Neural cell (in vitro differentiated cells): Measurements from ENCODE around the gene LYPD6B.

Experiments used
- CTCF ChIP-seq: fragments of 450-650 bp; IDR thresholded peaks from 2 replicates; pipeline ENCODE4 v1.5.1; 2014; ENCODE audit warnings: antibody characterized with exemption, mild to moderate bottlenecking, moderate library complexity; ENCODE audit not compliant: poor library complexity, severe bottlenecking
- EP300 ChIP-seq: fragments of 450-650 bp; conservative IDR thresholded peaks from 2 replicates; pipeline ENCODE4 v1.6.1; 2014; ENCODE audit warnings: antibody characterized with exemption, mild to moderate bottlenecking, moderate library complexity; ENCODE audit not compliant: poor library complexity, severe bottlenecking
- EZH2 ChIP-seq: fragments of 200-600, 300-800 bp; shearing (Covaris generic), sonication (generic); IDR thresholded peaks from 2 replicates; pipeline ENCODE4 v1.6.1; 2014; ENCODE audit warnings: antibody characterized with exemption, low read length, borderline replicate concordance, mild to moderate bottlenecking; ENCODE audit not compliant: insufficient read depth, poor library complexity, severe bottlenecking
- POLR2AphosphoS5 ChIP-seq: IDR thresholded peaks from 2 replicates; pipeline ENCODE4 v1.6.1; 2012
- RAD21 ChIP-seq: fragments of 450-650 bp; conservative IDR thresholded peaks from 2 replicates; pipeline ENCODE4 v1.6.1; 2014; ENCODE audit warnings: antibody characterized with exemption, mild to moderate bottlenecking, moderate library complexity
- SMC3 ChIP-seq: fragments of 450-650 bp; conservative IDR thresholded peaks from 2 replicates; pipeline ENCODE4 v1.6.1; 2014; ENCODE audit warnings: antibody characterized with exemption, mild to moderate bottlenecking, moderate library complexity; ENCODE audit not compliant: poor library complexity
- TAF1 ChIP-seq: IDR thresholded peaks from 2 replicates; pipeline ENCODE4 v1.6.1; 2012; ENCODE audit warnings: low read depth
- TF ChIP-seq, protein P1 (sequence below): IDR thresholded peaks from 2 replicates; pipeline ENCODE4 v1.6.1; 2012; ENCODE audit warnings: borderline replicate concordance

DNA sequence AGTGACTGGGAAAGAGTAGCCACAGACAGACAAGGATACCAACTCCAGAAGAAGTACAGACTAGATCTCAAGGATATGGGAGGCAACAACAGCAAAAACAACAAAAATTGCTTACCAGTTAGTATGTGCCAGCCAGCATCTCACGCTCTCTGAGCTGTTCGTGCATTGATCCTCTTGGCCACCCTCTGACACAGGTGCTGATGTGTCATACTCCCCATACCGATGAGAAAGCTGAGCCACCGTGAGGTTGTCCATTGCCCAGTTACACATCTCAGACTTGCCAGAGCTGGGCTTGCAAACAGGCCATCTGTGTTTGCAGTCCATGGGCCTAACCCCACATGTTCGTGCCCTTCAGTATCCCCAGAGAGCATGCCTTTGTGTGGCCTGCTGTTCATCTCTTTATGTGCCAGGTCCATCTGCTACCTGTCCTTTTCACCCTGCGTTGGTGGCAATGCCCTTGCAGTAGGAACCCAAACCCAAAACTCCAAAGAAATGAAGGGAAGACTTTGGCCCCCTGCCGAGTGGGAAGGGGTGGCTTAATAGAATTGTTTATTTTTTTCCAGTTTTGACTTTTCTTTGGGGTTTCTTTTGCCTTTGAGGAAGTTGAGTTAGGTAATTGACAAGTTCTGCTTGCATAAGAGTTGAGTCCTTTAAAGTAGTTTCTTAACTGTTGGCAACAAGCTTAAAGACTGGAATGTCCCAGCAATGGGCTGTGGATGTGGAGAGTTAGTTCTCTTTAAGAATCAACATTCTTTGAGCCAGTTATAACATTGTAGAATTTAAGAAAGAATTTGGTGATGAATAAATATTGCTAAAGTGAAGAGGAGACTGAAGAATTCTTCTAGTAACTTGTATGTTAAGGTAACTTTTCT, 46.7 kb downstream of the LYPD6B start:
- TF ChIP-seq CTCF (no peak), POLR2AphosphoS5 (no peak), EP300 (no peak), RAD21 (no peak), EZH2 (no peak), TAF1 (no peak), SMC3 (no peak)
- TF ChIP-seq, protein P1, sequence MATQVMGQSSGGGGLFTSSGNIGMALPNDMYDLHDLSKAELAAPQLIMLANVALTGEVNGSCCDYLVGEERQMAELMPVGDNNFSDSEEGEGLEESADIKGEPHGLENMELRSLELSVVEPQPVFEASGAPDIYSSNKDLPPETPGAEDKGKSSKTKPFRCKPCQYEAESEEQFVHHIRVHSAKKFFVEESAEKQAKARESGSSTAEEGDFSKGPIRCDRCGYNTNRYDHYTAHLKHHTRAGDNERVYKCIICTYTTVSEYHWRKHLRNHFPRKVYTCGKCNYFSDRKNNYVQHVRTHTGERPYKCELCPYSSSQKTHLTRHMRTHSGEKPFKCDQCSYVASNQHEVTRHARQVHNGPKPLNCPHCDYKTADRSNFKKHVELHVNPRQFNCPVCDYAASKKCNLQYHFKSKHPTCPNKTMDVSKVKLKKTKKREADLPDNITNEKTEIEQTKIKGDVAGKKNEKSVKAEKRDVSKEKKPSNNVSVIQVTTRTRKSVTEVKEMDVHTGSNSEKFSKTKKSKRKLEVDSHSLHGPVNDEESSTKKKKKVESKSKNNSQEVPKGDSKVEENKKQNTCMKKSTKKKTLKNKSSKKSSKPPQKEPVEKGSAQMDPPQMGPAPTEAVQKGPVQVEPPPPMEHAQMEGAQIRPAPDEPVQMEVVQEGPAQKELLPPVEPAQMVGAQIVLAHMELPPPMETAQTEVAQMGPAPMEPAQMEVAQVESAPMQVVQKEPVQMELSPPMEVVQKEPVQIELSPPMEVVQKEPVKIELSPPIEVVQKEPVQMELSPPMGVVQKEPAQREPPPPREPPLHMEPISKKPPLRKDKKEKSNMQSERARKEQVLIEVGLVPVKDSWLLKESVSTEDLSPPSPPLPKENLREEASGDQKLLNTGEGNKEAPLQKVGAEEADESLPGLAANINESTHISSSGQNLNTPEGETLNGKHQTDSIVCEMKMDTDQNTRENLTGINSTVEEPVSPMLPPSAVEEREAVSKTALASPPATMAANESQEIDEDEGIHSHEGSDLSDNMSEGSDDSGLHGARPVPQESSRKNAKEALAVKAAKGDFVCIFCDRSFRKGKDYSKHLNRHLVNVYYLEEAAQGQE: no peak
